ENCODE data around the gene IL26.

Gene IL26

GRCh38 chr12:68231229-68231628 lies 5.6 kb upstream of the IL26 start:
- peak; percentile 17 for DNase-seq (ENCODE audit: low spot score)
- in situ Hi-C loops (cut with MboI; ENCODE audit: low sequenced_read_pairs, unreplicated experiment): no loop called here
- TF ChIP-seq, protein P1, sequence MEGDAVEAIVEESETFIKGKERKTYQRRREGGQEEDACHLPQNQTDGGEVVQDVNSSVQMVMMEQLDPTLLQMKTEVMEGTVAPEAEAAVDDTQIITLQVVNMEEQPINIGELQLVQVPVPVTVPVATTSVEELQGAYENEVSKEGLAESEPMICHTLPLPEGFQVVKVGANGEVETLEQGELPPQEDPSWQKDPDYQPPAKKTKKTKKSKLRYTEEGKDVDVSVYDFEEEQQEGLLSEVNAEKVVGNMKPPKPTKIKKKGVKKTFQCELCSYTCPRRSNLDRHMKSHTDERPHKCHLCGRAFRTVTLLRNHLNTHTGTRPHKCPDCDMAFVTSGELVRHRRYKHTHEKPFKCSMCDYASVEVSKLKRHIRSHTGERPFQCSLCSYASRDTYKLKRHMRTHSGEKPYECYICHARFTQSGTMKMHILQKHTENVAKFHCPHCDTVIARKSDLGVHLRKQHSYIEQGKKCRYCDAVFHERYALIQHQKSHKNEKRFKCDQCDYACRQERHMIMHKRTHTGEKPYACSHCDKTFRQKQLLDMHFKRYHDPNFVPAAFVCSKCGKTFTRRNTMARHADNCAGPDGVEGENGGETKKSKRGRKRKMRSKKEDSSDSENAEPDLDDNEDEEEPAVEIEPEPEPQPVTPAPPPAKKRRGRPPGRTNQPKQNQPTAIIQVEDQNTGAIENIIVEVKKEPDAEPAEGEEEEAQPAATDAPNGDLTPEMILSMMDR (IDR thresholded peaks at IDR 0.05; ENCODE audit: borderline replicate concordance, control extremely low read depth, extremely low read depth, insufficient read depth, missing control alignments): no peak

DNA sequence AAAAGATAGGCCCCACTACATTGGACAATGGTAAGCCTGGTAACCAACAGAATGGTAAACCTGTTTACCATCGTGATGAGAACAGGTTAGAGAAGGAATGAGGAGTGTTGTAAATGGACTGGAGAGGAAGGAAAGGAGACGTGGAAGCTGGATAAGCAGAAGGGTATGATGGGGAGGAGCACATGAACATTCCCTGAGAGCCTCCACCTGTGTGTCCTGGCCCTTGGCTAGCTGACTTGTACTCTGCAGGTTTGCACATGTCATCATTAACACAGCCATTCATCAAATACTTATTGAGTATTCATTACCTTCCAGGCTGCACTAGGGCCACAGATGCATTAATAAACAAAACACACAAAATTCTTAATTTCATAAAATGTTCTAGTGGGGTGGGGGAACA lies 4.3 kb upstream of the IL26 start:
- TF ChIP-seq, protein P1 (IDR thresholded peaks at IDR 0.05; ENCODE audit: borderline replicate concordance, control extremely low read depth, extremely low read depth, insufficient read depth, missing control alignments): no peak
- in situ Hi-C loops (cut with MboI; ENCODE audit: low sequenced_read_pairs, unreplicated experiment): no loop called here
- no peak for DNase-seq (ENCODE audit: low spot score)

- in situ Hi-C loops (cut with MboI; ENCODE audit: low sequenced_read_pairs, unreplicated experiment): no loop called here
- TF ChIP-seq, protein P1 (IDR thresholded peaks at IDR 0.05; ENCODE audit: borderline replicate concordance, control extremely low read depth, extremely low read depth, insufficient read depth, missing control alignments): no peak
- no peak for DNase-seq (ENCODE audit: low spot score)
Observed at GRCh38 chr12:68227356-68227755, 1.7 kb upstream of the IL26 start.

DNA sequence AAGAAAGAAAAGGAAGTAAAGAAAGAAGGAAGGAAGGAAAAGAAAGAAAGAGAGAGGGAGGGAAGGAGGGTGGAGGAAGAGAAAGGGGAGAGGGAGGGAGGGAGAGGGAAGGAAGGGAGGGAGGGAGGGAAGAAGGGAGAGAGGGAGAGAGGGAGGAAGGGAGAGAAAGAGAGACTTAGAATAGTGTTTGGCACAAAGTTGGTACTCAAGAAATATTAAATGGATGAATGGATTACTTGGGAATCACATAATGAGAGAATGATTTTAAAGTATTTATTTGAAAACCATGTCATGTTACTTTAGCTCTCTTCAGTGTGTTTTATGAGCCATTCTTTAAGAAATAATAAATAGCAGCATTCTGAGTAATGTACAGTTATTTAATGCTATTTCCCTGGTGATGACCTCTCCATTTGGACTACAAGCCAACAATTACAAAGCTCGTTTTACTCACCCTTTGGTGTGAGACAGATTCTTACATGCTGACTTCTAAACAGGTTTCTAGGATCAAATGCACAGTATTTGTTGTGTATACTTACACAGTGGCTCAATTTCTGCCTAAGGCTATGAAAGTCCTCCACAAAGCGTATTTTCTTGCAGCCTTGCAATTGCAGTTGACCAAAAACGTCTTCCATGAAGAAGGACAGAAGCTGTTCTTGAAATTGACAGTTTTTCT lies 861 bp downstream of the IL26 start:
- DNase-seq (ENCODE audit: low spot score): no peak
- in situ Hi-C loops (cut with MboI; ENCODE audit: low sequenced_read_pairs, unreplicated experiment): no loop called here

GRCh38 chr12:68223067-68223747 lies 2.4 kb downstream of the IL26 start:
- in situ Hi-C loops (cut with MboI; ENCODE audit: low sequenced_read_pairs, unreplicated experiment): no loop called here
- TF ChIP-seq, protein P1 (IDR thresholded peaks at IDR 0.05; ENCODE audit: borderline replicate concordance, control extremely low read depth, extremely low read depth, insufficient read depth, missing control alignments): peak; percentile 70
- peak; percentile 58 for DNase-seq (ENCODE audit: low spot score)

More for the DNA sequence above, 861 bp downstream of the IL26 start:
- TF ChIP-seq, protein P1 (IDR thresholded peaks at IDR 0.05; ENCODE audit: borderline replicate concordance, control extremely low read depth, extremely low read depth, insufficient read depth, missing control alignments): no peak

GRCh38 chr12:68222326-68222725 lies 3.3 kb downstream of the IL26 start:
- no peak for DNase-seq (ENCODE audit: low spot score)
- TF ChIP-seq, protein P1 (IDR thresholded peaks at IDR 0.05; ENCODE audit: borderline replicate concordance, control extremely low read depth, extremely low read depth, insufficient read depth, missing control alignments): no peak
- in situ Hi-C loops (cut with MboI; ENCODE audit: low sequenced_read_pairs, unreplicated experiment): no loop called here

Data from GM13976 (cell line).